Measurements from ENCODE around the gene C1orf56.

The C1orf56 gene

GRCh38 chr1:151047591-151047924 lies at the start of gene C1orf56:
Gene C1orf56, plus strand, starts transcription at chr1:151047751. Its CDS starts 97 bp downstream, at chr1:151047848.
- DNase-seq (ENCODE audit: low spot score), result peak; percentile 86

- DNase-seq (ENCODE audit: low spot score), result no peak
These were observed 49.6 kb upstream of the C1orf56 start for GRCh38 chr1:150997949-150998348.

- no peak for DNase-seq (ENCODE audit: low spot score)
These were observed 48.4 kb upstream of the C1orf56 start for GRCh38 chr1:150999051-150999674.

GRCh38 chr1:150999926-151000325 lies 47.6 kb upstream of the C1orf56 start:
- DNase-seq (ENCODE audit: low spot score), result no peak

- no peak for DNase-seq (ENCODE audit: low spot score)
These were observed 47.1 kb upstream of the C1orf56 start for GRCh38 chr1:151000408-151000807.

- DNase-seq (ENCODE audit: low spot score), result no peak
These were observed 45.9 kb upstream of the C1orf56 start for GRCh38 chr1:151001602-151002001.

- DNase-seq (ENCODE audit: low spot score), result no peak
These were observed 45.5 kb upstream of the C1orf56 start for GRCh38 chr1:151002051-151002450.

GRCh38 chr1:151002611-151003010 lies 44.9 kb upstream of the C1orf56 start:
- DNase-seq (ENCODE audit: low spot score), result no peak

- no peak for DNase-seq (ENCODE audit: low spot score)
These were observed 44.4 kb upstream of the C1orf56 start for GRCh38 chr1:151003180-151003579.

GRCh38 chr1:151005729-151006319 lies 41.7 kb upstream of the C1orf56 start:
- DNase-seq (ENCODE audit: low spot score), result no peak

- peak; percentile 84 for DNase-seq (ENCODE audit: low spot score)
These were observed 41.1 kb upstream of the C1orf56 start, which contains the start of gene MINDY1 for GRCh38 chr1:151006327-151007052. Gene MINDY1, minus strand, starts transcription at chr1:151006902. Its CDS starts 4,285 bp downstream, at chr1:151002617.

GRCh38 chr1:151007853-151008243 lies 39.7 kb upstream of the C1orf56 start:
- no peak for DNase-seq (ENCODE audit: low spot score)

GRCh38 chr1:151008244-151009205 lies 39.0 kb upstream of the C1orf56 start, which contains the start of gene PRUNE1:
Gene PRUNE1, plus strand, starts transcription at chr1:151008449. Its CDS starts 184 bp downstream, at chr1:151008633.
- peak; percentile 100 for DNase-seq (ENCODE audit: low spot score)

- DNase-seq (ENCODE audit: low spot score), result no peak
These were observed 38.4 kb upstream of the C1orf56 start for GRCh38 chr1:151009206-151009587.

- no peak for DNase-seq (ENCODE audit: low spot score)
These were observed 37.7 kb upstream of the C1orf56 start for GRCh38 chr1:151009674-151010345.

GRCh38 chr1:151010346-151010726 lies 37.2 kb upstream of the C1orf56 start:
- no peak for DNase-seq (ENCODE audit: low spot score)

- DNase-seq (ENCODE audit: low spot score), result no peak
These were observed 36.2 kb upstream of the C1orf56 start for GRCh38 chr1:151011154-151011850.

GRCh38 chr1:151012684-151013471 lies 34.7 kb upstream of the C1orf56 start:
- no peak for DNase-seq (ENCODE audit: low spot score)

GRCh38 chr1:151013518-151013917 lies 34.0 kb upstream of the C1orf56 start:
- DNase-seq (ENCODE audit: low spot score), result no peak

- DNase-seq (ENCODE audit: low spot score), result peak; percentile 88
These were observed 22.9 kb upstream of the C1orf56 start for GRCh38 chr1:151024540-151025146.
